Measurements from ENCODE around the gene ZNF700.
A peak's percentile ranks its signal among the peaks of the same experiment; 100 is the strongest.
"Not testable (repeated sequence)": the region's sequence is repeated elsewhere in the genome, so short reads cannot be mapped to it uniquely, and the experiment has no call there.

ZNF700 gene

DNA sequence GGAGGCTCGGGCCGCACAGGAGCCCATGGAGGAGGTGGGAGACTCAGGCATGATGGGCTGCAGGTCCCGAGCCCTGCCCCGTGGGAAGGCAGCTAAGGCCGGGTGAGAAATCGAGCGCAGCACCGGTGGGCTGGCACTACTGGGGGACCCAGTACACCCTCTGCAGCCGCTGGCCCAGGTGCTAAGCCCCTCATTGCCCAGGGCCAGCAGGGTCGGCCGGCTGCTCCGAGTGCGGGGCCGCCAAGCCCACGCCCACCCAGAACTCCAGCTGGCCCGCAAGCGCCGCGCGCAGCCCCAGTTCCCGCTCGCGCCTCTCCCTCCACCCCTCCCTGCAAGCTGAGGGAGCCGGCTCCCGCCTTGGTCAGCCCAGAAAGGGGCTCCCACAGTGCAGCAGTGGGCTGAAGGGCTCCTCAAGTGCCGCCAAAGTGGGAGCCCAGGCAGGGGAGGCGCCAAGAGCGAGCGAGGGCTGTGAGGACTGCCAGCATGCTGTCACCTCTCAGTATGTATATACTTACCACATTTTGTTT lies 16.5 kb downstream of the ZNF700 start:
- not testable (repeated sequence) for DNase-seq

DNA sequence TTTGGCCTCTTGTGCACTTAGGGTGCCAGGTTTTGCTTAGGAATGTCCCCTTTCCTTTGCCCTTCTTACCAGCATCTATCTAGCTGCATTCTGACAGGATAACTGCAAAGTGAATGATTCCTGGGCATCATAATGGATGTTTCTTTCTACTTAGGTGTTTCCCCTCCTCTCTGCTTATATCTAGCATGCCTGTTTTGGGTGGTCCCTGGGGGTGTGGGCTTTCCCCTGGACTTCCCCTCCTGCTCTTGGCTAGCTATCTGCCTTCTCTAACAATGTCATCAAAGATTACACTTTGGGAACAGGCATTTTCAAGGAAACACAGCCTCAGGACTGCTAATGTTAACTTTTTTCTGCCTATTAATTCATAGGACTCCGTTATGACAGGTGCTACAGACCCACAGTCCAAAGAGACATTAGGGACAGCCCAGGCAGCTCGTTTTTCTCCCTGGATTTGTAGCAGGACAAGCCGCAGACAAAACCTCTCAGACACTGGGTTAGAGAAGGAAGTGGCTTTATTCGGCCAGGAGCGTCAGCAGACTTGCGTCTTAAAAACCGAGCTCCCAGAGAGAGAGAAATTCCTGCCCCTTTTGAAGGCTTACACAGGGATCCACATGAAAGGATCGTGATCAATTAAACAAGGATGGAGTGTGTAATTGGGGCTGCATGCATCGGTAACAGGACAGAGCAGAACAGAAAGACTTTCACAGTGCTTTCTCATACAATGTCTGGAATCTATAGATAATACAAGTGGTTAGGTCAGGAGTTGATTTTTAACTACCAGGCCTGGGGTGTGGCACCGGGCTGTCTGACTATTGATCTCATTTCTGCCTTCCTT lies 17.3 kb downstream of the ZNF700 start:
- no peak for DNase-seq

DNA sequence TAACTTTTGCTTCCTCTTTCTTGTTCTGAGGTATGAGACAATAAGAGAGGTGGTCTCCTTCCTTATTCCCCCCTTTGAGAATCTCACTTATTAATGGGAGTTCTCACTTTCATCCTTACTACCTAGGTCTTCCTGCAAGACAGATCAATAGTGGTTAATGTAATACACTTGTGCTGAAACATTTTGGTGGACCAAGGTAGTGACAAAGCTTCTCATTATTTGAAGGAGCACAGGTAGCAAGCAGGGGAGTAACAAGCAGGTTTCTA lies 17.9 kb downstream of the ZNF700 start:
- no peak for DNase-seq

DNA sequence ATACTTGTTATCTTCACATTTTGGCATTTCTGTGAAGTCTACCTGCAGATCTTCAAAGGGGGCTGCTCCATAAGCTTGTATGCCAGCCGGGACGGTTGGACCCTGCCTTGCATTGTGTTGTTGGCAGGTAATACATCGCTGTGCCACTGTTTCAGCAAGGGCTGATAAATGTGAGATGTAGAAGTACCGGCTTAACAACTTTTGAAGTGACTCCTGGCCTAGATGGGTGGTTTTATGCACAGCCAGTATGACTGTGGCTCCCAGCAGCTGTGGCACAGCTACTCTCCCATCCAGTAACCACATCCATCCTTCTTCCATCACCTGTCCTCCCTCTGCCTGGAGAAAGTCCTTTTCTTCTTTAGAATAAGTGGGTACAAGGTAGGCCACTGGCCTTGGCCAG lies 19.7 kb downstream of the ZNF700 start:
- DNase-seq: no peak

DNA sequence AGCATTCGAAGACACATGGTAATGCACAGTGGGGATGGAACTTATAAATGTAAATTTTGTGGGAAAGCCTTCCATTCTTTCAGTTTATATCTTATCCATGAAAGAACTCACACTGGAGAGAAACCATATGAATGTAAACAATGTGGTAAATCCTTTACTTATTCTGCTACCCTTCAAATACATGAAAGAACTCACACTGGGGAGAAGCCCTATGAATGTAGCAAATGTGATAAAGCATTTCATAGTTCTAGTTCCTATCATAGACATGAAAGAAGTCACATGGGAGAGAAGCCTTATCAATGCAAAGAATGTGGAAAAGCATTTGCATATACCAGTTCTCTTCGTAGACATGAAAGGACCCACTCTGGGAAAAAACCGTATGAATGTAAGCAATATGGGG lies 23.7 kb downstream of the ZNF700 start:
- no peak for DNase-seq

DNA sequence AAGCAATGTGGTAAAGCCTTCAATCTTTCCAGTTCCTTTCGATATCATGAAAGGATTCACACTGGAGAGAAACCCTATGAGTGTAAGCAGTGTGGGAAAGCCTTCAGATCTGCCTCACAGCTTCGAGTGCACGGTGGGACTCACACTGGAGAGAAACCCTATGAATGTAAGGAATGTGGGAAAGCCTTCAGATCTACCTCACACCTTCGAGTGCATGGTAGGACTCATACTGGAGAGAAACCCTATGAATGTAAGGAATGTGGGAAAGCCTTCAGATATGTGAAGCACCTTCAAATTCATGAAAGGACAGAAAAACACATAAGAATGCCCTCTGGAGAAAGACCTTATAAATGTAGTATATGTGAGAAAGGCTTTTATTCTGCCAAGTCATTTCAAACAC lies 24.3 kb downstream of the ZNF700 start:
- no peak for DNase-seq

DNA sequence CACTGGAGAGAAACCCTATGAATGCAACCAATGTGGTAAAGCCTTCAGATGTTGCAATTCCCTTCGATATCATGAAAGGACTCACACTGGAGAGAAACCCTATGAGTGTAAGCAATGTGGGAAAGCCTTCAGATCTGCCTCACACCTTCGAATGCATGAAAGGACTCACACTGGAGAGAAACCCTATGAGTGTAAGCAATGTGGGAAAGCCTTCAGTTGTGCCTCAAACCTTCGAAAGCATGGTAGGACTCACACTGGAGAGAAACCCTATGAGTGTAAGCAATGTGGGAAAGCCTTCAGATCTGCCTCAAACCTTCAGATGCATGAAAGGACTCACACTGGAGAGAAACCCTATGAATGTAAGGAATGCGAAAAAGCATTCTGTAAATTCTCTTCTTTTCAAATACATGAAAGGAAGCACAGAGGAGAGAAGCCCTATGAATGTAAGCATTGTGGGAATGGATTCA lies 24.7 kb downstream of the ZNF700 start:
- not testable (repeated sequence) for DNase-seq

DNA sequence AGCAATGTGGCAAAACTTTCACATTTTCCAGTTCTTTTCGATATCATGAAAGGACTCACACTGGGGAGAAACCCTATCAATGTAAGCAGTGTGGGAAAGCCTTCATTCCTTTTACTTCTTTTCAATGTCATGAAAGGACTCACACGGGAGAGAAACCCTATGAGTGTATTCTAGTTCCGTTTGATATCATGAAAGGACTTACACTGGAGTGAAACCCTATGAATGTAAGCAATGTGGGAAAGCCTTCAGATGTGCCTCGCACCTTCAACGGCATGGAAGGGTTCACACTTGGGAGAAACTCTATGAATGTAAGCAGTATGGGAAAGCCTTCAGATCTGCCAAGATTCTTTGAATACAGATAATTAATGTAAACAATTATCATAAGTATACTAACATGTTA lies 25.4 kb downstream of the ZNF700 start:
- DNase-seq: no peak

DNA sequence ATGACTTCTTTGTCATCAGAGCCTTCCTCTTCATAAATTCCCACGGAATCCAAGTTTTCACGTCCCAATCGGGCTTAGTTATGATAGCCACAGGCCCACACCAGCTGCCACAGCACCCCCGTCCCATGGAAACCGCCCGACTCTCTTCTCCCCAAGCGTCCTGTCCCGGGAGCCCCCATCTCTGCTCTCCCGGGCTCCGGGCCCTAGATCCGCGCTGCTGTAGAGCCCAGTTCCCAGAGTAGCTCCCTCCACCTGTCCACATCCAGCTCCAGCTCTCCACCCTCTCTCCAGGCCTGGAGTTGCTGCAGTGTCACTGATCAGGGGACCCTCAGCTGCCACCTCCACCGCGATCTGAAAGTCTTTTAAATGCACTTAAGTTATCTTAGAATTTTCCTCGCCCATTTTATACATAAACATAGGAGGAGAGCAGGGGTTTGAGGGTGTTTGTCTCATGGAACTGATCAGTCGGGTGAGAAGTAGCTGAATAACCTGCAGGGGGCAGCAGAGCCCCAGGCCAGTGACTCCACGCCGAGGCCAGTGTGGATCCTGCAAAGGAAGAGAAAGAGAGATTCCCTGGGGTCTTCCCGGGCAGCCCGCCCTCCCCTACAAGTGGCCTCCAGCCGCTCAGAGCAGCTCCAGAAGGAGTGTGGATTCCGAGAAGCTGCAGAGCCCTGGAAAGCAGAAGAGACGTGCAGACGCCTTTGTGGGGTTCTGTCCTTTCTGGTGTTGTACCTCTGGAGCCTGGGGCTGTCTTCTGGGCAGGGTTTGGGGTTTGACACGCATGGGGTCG lies 38.9 kb downstream of the ZNF700 start:
- peak; percentile 67 for DNase-seq

DNA sequence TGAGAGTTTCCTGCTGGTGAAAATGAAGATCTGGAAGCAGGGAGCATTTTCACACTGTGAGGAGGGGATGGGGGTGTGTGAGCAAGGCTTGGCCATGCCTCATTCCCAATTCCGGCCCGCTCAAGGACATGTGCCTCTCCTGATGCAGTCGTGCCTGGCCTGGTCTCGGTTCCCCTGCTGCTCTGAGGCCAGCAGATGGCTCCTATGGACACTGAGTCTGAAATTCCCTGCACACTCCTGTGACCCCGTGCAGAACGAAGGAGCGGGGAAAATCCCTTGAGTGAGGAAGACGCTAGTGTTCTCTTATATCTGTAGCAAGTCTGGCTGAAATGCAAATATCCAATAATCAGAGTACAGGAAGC lies 39.6 kb downstream of the ZNF700 start:
- DNase-seq: no peak

DNA sequence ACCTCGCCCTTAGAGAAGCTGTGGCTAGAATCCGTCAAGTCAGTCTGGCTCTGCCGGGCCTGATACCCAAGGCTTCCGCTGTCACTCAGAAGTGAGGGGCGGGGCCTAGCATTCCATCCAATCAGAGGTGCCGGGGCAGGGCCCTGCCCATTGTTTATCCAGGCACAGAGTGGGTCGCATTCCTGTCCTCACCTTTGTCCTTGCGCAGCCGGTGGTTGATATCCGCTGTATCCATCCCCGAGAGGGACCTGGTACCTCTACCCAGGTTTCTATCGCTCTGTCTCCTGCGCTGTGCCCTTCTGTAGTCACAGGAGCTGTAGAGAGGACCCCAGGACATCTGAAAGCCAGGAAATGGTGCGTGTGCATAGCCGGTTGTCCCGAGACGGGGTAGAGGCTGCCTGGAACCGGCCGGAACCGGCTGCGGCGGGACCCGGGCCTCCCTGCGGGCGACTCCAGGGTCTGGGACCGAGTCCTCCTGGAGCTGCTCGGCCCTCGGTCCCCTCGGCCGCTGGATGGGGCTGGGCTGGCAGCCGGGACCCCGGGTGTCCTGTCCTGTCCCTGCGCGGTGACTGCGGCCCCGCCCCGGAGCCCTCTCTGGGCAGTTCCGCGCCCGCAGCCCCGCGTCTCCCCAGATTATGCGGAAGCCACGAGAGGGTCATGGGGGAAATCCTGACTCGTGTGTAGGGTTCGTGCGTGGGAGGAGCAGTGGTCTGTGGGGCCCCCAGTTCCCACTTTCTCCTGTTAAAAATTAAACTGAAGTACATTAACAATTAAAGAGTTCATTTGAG lies 40.1 kb downstream of the ZNF700 start, which contains the start of gene ZNF763:
ZNF763 (plus strand) TSS at position 183 of the 788 bp plus-strand sequence; CDS start at position 352, 169 bp downstream.
- DNase-seq: peak; percentile 81

DNA sequence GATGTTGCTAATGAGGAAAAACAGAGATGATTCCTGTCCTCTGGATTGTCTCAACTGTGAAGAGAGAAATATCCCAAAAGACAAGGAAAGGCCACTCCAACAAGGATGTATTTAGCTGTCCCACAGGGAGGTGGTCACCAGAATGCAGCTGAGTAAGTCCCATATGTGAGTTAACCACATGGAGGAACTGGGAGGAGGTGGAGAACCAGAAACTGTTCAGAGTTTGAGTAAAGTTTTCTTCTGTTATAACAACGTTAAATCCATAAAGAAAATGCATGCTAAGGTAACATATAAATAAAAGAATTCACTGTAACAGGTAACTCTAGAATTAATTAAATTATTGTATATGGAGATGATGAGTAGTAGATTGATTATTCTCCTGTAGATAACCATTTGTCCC lies 45.3 kb downstream of the ZNF700 start:
- DNase-seq: no peak

DNA sequence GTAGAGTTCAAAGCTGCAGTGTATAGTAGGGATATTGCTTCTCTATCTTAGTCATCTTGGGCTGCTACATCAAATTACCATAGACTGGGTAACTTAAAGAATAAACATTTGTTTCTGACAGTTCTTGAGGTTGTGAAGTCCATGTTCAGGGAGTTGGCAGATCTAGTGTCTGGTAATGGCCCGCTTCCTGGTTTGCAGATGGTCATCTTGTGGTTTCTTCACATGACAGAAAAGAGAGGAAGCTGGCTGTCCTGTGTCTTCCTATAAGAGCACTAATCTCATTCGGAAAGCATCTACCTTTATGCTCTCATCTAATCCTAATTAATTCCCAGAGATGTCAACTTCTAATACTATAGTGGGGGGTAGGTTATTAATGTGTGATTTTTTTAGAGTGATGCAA lies 46.1 kb downstream of the ZNF700 start:
- no peak for DNase-seq

DNA sequence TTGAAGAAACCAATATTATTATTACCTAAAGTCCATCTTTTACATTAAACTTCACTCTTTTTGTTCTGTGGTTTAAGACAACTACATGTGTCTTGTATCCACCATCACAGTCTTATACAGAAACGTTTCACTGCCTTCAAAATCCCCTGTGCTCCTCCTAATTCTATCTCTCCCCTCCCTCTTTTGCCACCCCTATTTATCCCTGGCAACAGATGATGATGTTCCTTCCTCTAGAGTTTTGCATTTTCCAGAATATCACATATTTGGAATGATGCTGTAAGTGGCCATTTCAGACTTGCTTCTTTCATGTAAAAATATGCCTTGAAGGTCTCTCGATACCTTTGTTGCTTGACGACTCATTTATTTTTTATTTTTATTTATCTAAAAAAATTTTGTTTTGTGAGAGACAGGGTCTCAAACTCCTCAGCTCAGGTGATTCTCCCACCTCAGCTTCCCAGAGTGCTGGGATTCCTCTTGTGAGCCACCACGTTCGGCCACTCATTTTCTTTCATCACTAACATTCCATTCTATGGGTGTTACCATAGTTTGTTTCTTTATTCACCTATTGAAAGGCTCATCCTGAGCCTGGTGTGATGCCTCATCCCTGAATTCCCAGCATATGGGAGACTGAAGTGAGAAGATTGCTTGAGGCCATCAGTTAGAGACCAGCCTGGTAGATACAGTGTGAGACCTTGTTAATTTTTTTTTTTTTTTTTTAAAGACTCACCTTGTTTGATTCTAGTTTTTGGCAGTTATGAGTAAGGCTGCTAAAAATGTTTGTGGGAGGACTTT lies 48.3 kb downstream of the ZNF700 start:
- DNase-seq: no peak

DNA sequence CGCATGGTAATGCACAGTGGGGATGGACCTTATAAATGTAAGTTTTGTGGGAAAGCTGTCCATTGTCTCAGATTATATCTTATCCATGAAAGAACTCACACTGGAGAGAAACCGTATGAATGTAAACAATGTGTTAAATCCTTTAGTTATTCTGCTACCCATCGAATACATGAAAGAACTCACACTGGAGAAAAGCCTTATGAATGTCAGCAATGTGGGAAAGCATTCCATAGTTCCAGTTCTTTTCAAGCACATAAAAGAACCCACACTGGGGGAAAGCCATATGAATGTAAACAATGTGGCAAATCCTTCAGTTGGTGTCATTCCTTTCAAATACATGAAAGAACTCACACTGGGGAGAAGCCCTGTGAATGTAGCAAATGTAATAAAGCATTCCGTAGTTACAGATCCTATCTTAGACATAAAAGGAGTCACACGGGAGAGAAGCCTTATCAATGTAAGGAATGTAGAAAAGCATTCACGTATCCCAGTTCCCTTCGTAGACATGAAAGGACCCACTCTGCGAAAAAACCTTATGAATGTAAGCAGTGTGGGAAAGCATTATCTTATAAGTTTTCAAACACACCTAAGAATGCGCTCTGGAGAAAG lies 53.7 kb downstream of the ZNF700 start:
- DNase-seq: no peak

DNA sequence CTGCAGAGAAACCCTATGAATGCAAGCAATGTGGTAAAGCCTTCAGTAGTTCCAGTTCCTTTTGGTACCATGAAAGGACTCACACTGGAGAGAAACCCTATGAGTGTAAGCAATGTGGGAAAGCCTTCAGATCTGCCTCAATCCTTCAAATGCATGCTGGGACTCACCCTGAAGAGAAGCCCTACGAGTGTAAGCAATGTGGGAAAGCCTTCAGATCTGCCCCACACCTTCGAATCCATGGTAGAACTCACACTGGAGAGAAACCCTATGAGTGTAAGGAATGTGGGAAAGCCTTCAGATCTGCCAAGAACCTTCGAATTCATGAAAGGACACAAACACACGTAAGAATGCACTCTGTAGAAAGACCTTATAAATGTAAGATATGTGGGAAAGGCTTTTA lies 54.6 kb downstream of the ZNF700 start:
- DNase-seq: no peak

DNA sequence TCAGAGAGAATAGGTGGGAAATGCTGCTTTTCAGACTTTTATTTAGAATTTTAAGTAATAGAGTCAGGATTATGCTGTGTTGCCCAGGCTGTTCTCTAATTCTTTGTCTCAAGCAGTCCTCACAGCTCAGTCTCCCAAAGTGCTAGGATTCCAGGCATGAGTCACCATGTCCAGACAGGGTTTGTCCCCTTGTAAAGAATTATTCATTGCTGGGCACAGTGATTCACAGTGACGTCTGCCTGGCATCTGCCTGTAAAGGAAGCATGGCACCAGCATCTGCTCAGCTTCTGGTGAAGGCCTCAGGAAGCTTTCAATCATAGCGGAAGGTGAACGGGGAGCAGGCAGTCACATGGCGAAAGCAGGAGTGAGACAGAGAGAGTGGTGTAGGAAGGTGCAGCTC lies 57.6 kb downstream of the ZNF700 start:
- DNase-seq: no peak

DNA sequence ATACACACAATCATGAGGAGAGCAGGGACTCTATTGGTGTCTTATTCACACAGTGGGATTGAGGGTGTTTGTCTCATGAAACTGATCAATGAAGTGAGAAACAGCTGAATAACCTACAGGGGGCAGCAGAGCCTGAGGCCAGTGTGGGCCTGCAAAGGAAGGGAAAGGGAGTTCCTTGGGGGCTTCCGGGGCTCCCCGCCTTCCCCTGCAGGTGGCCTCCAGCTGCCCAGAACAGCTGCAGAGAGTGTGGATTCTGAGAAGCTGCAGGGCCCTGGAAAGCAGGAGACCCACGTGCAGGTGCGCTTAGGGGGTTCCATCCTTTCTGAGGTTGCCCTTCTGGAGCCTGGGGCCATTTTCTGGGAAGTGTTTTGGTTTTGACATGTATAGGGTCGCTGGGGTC lies 60.1 kb downstream of the ZNF700 start:
- DNase-seq: no peak

DNA sequence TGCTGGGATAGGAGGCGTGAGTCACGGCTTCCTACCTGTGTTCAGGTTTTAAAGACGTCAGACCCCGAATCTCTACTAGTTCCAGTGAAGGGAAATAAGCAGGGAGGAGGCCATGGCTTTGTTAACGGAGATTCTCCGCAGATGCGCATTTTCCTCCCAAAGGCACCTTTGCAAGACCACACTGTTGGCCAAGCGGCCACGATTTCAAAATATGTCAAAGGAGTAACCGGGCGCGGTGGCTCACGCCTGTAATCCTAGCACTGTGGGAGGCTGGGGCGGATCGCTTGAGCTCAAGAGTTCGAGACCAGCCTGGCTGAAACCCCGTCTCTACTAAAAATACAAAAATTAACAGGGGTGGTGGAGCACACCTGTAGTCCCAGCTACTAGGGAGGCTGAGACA lies 61.8 kb downstream of the ZNF700 start:
- no peak for DNase-seq

DNA sequence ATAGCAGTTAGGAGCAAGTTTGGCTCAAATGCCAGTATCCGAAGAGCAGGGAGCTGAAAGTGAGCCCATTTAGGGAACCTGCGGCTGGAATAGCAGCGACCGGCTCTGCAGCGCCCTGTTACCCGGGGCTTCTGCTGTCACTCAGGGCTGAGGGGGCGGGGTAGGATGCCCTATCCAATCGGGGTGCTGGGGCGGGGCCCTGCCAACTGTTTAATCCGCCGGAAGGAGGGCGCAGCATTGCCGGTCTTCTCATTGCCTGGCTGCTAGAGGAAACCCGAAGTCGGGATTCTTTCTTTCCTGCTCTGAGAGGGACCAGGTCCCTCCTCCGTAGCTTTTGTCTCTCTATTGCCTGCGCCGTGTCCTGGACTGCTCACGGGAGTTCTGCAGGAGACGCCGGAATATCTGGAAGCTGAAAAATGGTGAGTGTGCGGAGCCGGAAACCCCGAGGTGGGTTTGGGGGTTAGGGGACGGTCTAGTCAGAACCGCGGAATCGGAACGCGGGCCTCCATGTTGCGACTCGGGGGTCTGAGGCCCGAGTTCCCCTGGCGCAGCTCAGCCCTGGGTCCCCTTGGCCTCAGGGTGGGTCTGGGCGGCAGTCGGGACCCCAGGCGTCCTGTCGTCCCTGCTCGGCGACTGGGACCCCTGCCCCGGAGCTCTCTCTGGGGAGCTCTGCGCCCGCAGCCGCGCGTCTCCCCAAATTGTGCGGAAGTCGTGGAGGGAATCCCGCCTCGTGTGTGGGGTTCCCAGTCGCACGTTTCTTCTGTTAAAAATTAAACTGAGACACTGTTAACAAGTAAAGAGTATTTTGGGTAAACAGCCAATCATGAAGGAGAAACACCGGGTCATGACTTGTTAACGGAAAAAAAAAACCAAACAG lies 62.7 kb downstream of the ZNF700 start:
- DNase-seq: peak; percentile 94

DNA sequence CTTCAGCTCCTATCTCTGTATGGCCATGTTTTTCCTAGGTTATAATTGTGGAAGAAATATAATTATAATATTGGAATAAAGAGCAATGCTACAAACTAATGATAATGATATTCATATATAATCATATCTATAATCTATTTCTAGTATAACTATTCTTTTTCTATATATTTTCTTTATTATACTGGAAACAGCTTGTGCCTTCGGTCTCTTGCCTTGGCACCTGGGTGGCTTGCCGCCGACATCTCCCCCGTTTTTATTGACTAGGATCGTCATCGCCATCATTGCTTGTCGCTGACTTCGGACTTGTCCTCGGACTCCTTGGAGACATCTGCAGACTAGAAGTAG lies 64.2 kb downstream of the ZNF700 start:
- DNase-seq: no peak

Data from activated CD4-positive, alpha-beta T cell treated with anti-CD3 and anti-CD28 coated beads, Interleukin-10, Interleukin-2, amounts not matched to agents 100 ng/mL and 50 ng/mL, durations not matched to agents 16 hours and 8 hours (primary cell).